ENCODE results near the gene KRTAP29-1.
"Not testable (repeated sequence)": the region's sequence is repeated elsewhere in the genome, so short reads cannot be mapped to it uniquely, and the experiment has no call there.

Gene KRTAP29-1

GRCh38 chr17:41296846-41297245 lies 5.8 kb downstream of the KRTAP29-1 start:
- Mint-ChIP-seq H3K4me3 (no peak overlapping the region), H3K4me1 (ENCODE audit: low read depth) (peaks cover 12% of the 10 kb centered on the region), H3K9me3 (ENCODE audit: low read depth) (peaks cover 4% of the 10 kb centered on the region), H3K36me3 (peaks cover 3% of the 10 kb centered on the region), H3K27ac (no peak overlapping the region), H3K27me3 (no peaks in the 10 kb centered on the region)

DNA sequence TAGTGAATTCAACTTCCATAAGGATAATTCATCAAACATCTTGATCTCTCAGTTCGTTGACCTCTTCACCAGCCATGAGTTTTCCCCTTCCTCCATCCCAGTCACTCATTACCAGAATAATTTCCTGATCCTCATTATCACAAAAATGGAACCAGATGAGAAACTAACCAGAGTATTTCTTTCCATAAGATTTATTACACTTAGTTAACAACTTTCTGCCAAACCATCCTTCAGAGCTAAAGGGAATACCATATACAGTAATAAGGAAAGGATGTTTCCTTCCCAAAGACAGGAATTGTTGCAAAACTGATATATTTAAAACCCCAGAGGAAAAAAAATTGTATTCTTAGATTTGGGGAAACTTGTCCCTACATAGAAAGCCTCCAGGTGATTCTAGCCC lies 8.6 kb downstream of the KRTAP29-1 start:
- Mint-ChIP-seq H3K9me3 (ENCODE audit: low read depth) (no peaks in the 10 kb centered on the region), H3K27ac (no peak overlapping the region), H3K27me3 (no peaks in the 10 kb centered on the region), H3K4me3 (no peak overlapping the region), H3K36me3 (no peaks in the 10 kb centered on the region), H3K4me1 (ENCODE audit: low read depth) (no peaks in the 10 kb centered on the region)

- H3K36me3 Mint-ChIP-seq: no peaks in the 10 kb centered on the region
- H3K4me1 Mint-ChIP-seq (ENCODE audit: low read depth): peaks cover 16% of the 10 kb centered on the region
- no peaks in the 10 kb centered on the region for H3K27me3 Mint-ChIP-seq
- no peak overlapping the region for H3K4me3 Mint-ChIP-seq
- H3K27ac Mint-ChIP-seq: no peak overlapping the region
- H3K9me3 Mint-ChIP-seq (ENCODE audit: low read depth): no peaks in the 10 kb centered on the region
These were observed 15.6 kb downstream of the KRTAP29-1 start for GRCh38 chr17:41287050-41287449.

DNA sequence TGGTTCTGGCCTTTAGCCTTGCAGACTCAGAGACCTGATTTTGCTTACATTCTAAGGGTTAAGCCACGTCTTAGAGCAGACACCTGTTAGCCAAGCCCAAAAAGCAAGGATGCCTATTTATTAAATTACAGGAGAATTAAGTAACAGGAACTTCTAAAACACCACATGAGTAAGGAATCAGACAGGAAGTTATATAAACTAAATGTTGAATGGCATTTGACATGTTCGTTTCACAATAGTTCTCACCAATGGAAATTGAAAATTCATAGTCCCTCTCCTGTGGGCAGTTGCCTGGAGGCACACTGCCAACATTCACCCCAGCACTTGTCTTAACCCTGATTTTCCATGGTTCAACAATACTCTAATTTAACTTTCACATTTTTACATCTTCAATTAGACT lies 18.1 kb downstream of the KRTAP29-1 start:
- Mint-ChIP-seq H3K36me3 (no peaks in the 10 kb centered on the region), H3K27ac (no peak overlapping the region), H3K27me3 (no peaks in the 10 kb centered on the region), H3K4me3 (no peak overlapping the region), H3K4me1 (ENCODE audit: low read depth) (peaks cover 16% of the 10 kb centered on the region), H3K9me3 (ENCODE audit: low read depth) (no peaks in the 10 kb centered on the region)

DNA sequence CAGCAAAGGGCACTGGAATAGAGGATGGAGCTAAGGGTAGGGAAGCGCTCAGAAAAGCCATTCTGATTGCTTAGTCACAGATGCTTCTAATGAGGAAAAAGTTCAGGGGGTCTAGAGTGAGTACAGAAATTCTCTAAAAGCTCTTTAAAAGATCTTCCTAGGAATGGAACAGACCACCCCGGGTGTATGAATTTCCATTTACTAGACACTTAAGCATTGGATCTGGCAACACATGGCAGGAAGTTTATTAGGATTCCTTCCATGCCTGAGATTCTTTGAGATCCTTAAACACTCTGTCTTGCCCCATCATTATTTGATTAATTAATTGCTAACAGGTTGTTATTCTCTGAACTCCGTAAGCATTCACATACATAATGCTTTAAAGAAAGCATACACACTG lies 18.6 kb downstream of the KRTAP29-1 start:
- Mint-ChIP-seq H3K4me1 (ENCODE audit: low read depth) (peaks cover 16% of the 10 kb centered on the region), H3K27ac (no peak overlapping the region), H3K36me3 (no peaks in the 10 kb centered on the region), H3K27me3 (no peaks in the 10 kb centered on the region), H3K4me3 (no peak overlapping the region), H3K9me3 (ENCODE audit: low read depth) (no peaks in the 10 kb centered on the region)

- H3K9me3 Mint-ChIP-seq (ENCODE audit: low read depth): no peaks in the 10 kb centered on the region
- peaks cover 2% of the 10 kb centered on the region for H3K4me1 Mint-ChIP-seq (ENCODE audit: low read depth)
- no peak overlapping the region for H3K27ac Mint-ChIP-seq
- H3K36me3 Mint-ChIP-seq: peaks cover 2% of the 10 kb centered on the region
- no peak overlapping the region for H3K4me3 Mint-ChIP-seq
- peaks cover 3% of the 10 kb centered on the region for H3K27me3 Mint-ChIP-seq
These were observed 24.3 kb downstream of the KRTAP29-1 start for GRCh38 chr17:41278176-41278955.

DNA sequence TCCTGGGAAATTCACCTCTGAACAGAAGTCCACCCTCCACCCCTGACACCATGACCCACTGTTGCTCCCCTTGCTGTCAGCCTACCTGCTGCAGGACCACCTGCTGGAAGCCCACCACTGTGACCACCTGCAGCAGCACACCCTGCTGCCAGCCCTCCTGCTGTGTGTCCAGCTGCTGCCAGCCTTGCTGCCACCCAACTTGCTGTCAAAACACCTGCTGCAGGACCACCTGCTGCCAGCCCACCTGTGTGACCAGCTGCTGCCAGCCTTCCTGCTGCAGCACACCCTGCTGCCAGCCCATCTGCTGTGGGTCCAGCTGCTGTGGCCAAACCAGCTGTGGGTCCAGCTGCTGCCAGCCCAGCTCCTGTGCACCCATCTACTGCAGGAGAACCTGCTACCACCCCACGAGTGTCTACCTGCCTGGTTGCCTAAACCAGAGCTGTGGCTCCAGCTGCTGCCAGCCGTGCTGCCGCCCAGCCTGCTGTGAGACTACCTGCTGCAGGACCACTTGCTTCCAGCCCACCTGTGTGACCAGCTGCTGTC lies 26.9 kb downstream of the KRTAP29-1 start, which contains the start of gene KRTAP9-7:
Gene KRTAP9-7, plus strand, starts transcription at position 51 of the 543 bp plus-strand sequence. Its CDS starts 0 bp downstream, at position 51.
- not testable (repeated sequence) for H3K4me3 Mint-ChIP-seq; H3K27me3 Mint-ChIP-seq; H3K36me3 Mint-ChIP-seq; H3K27ac Mint-ChIP-seq; H3K4me1 Mint-ChIP-seq (ENCODE audit: low read depth); H3K9me3 Mint-ChIP-seq (ENCODE audit: low read depth)

DNA sequence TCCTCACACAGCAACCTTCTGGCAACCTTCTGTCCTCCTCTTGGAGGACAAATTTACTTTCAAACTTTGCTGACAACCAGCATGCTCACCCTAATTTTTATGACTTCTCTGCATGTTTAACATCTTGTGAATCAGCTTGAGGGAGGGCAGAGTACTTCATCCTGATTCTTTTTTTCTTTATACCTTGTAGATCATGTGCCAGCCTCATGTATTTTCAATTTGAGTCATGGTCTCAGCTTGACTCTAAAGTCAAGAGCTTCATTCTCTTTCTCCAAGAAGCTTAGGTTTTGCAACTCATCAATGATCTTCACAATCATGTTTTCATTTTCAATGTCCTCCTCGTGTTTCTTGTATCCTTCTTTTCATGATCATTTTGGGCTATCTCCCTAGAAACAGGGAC lies 30.8 kb downstream of the KRTAP29-1 start:
- Mint-ChIP-seq H3K36me3 (no peaks in the 10 kb centered on the region), H3K9me3 (ENCODE audit: low read depth) (no peaks in the 10 kb centered on the region), H3K4me3 (no peak overlapping the region), H3K27me3 (peaks cover 6% of the 10 kb centered on the region), H3K27ac (no peak overlapping the region), H3K4me1 (ENCODE audit: low read depth) (peaks cover 5% of the 10 kb centered on the region)

DNA sequence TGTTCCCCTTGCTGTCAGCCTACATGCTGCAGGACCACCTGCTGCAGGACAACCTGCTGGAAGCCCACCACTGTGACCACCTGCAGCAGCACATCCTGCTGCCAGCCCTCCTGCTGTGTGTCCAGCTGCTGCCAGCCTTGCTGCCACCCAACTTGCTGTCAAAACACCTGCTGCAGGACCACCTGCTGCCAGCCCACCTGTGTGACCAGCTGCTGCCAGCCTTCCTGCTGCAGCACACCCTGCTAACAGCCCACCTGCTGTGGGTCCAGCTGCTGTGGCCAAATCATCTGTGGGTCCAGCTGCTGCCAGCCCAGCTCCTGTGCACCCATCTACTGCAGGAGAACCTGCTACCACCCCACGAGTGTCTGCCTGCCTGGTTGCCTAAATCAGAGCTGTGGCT lies 31.3 kb downstream of the KRTAP29-1 start:
- not testable (repeated sequence) for H3K27ac Mint-ChIP-seq; H3K9me3 Mint-ChIP-seq (ENCODE audit: low read depth); H3K36me3 Mint-ChIP-seq; H3K4me3 Mint-ChIP-seq; H3K4me1 Mint-ChIP-seq (ENCODE audit: low read depth); H3K27me3 Mint-ChIP-seq

DNA sequence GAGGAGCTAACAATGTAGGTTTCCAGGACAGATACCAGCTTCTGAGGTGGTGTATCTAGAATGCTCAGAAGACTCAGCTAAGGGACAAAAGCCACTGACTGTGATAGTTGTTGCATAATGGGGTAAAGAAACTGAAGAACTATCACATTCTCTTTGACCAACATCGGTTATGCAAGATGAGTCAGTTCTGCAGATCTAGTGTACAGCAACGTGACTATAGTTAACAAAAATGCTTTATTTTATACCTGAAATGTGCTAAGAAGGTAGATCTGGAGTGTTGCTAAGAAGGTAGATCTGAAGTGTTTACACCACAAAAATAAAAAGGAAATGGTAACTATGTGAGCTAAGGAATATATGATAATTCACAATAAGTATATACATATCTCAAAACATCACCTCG lies 34.9 kb downstream of the KRTAP29-1 start:
- Mint-ChIP-seq H3K27me3 (peaks cover 3% of the 10 kb centered on the region), H3K36me3 (no peaks in the 10 kb centered on the region), H3K4me1 (ENCODE audit: low read depth) (peaks cover 4% of the 10 kb centered on the region), H3K4me3 (no peak overlapping the region), H3K27ac (no peak overlapping the region), H3K9me3 (ENCODE audit: low read depth) (no peaks in the 10 kb centered on the region)

DNA sequence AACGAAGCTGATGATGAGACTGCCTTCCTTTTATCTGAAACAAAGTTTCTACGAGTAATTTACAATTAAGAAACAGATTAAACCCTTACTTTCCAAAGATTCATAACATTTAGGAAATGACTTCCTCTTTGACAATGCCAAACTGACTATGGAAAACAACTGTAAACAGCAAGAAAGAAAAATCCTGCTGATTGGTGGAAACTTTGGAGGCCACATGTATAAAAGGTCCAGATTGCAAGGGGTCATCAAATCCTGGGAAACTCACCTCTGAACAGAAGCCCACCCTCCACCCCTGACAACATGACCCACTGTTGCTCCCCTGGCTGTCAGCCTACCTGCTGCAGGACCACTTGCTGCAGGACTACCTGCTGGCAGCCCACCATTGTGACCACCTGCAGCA lies 37.6 kb downstream of the KRTAP29-1 start, which contains the start of gene KRTAP9-6:
Gene KRTAP9-6, plus strand, starts transcription at position 301 of the 400 bp plus-strand sequence. Its CDS starts 0 bp downstream, at position 301.
- Mint-ChIP-seq H3K9me3 (ENCODE audit: low read depth) (no peaks in the 10 kb centered on the region), H3K27ac (no peak within 1 kb of the TSS), H3K36me3 (peaks cover 7% of the 10 kb centered on the region), H3K4me1 (ENCODE audit: low read depth) (peaks cover 13% of the 10 kb centered on the region), H3K4me3 (no peak within 1 kb of the TSS), H3K27me3 (peaks cover 3% of the 10 kb centered on the region)

DNA sequence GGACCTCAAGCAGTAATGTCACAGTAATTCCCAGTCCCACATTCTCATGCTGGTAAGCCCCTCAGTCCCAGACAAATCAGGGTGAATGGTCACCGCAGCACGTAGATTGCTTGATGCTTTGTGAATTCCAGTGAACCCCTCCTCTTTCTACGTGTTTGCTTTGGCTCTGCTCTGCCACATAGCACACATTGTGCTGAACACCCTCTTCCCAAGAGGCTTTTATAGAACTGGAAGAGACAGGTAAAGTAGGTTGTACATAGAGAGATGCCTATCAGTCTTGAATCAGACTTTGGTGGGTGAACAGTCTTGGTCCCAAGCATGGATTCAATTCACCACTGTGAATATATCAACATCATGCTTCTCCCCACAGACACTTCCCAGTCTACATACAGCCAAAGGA lies 38.1 kb downstream of the KRTAP29-1 start:
- no peak overlapping the region for H3K4me3 Mint-ChIP-seq
- peaks cover 14% of the 10 kb centered on the region for H3K4me1 Mint-ChIP-seq (ENCODE audit: low read depth)
- peaks cover 7% of the 10 kb centered on the region for H3K36me3 Mint-ChIP-seq
- H3K27ac Mint-ChIP-seq: no peak overlapping the region
- H3K27me3 Mint-ChIP-seq: peaks cover 3% of the 10 kb centered on the region
- H3K9me3 Mint-ChIP-seq (ENCODE audit: low read depth): no peaks in the 10 kb centered on the region

DNA sequence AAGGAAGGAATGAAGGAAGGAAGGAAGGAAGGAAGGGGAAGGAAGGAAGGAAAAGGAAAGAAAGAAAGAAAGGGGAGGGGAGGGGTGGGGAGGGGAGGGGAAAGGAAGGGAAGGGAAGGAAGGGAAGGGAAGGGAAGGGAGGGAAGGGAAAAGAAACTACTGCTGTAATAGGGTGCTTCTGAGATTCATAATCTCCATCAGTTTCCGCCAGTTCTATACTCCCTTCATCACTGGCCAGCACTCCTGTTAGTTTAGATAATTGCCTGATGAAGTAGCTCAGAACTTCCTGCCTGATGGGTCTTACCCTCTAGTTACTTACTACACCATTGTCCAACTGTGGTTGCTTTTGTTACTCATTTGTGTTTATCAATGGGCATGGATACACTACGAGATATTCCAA lies 39.4 kb downstream of the KRTAP29-1 start:
- peaks cover 14% of the 10 kb centered on the region for H3K4me1 Mint-ChIP-seq (ENCODE audit: low read depth)
- peaks cover 3% of the 10 kb centered on the region for H3K27me3 Mint-ChIP-seq
- no peak overlapping the region for H3K4me3 Mint-ChIP-seq
- H3K27ac Mint-ChIP-seq: no peak overlapping the region
- H3K36me3 Mint-ChIP-seq: peaks cover 10% of the 10 kb centered on the region
- H3K9me3 Mint-ChIP-seq (ENCODE audit: low read depth): no peaks in the 10 kb centered on the region

- H3K27me3 Mint-ChIP-seq: peaks cover 4% of the 10 kb centered on the region
These were observed 44.2 kb downstream of the KRTAP29-1 start for GRCh38 chr17:41258406-41258805.

DNA sequence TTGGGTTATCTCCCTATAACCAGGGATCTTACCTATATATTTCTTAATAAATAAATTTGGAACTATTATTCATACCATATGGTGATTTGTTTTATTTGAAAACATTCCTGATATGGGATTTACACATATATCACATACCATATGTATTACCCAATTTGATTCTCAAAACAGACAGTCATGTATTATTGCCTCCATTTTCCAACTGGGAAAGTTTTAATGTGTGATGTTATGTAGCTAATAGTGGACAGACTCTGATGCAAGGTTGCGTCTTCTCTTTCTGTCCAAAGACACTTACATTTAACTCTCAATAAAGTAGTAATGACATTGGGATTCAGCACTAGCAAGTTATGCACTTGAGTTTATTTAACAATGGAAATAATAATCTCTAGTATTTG lies 46.4 kb downstream of the KRTAP29-1 start:
- Mint-ChIP-seq H3K9me3 (ENCODE audit: low read depth) (no peaks in the 10 kb centered on the region), H3K27me3 (peaks cover 5% of the 10 kb centered on the region), H3K4me3 (no peak overlapping the region), H3K4me1 (ENCODE audit: low read depth) (peaks cover 12% of the 10 kb centered on the region), H3K36me3 (peaks cover 8% of the 10 kb centered on the region), H3K27ac (no peak overlapping the region)

More at GRCh38 chr17:41258406-41258805, 44.2 kb downstream of the KRTAP29-1 start:
- Mint-ChIP-seq H3K27ac (no peak overlapping the region), H3K4me3 (no peak overlapping the region), H3K9me3 (ENCODE audit: low read depth) (no peaks in the 10 kb centered on the region), H3K36me3 (peaks cover 10% of the 10 kb centered on the region), H3K4me1 (ENCODE audit: low read depth) (peaks cover 14% of the 10 kb centered on the region)
